Measurements from ENCODE around the gene ST3GAL6. TPM values are rescaled to one million over a fixed set of nuclear protein-coding genes. Genes with fewer than 3 reads are reported as not detected.

ST3GAL6 gene
- total and polyA plus RNA-seq, 2 of the 4 experiments (the other 2 are of a cell fraction) = 0.36 to 0.99 TPM

- Histone ChIP-seq H4K8ac (ENCODE audit: low read depth in 2 of 2, low read length in 2 of 2) (no peak overlapping the region), H3K4me2 (ENCODE audit: low read depth, low read length) (no peak overlapping the region), H3K4me3 (ENCODE audit: insufficient read depth, low read depth, low read length) (no peak overlapping the region), H4K91ac (ENCODE audit: insufficient read depth, low read depth, low read length) (no peak overlapping the region), H3K36me3 (ENCODE audit: control insufficient read depth, insufficient read depth, low read length) (no peaks in the 10 kb centered on the region), H2AK5ac (ENCODE audit: low read depth, low read length) (no peak overlapping the region), H3K4me1 (ENCODE audit: control insufficient read depth, insufficient read depth, low read length) (peaks cover 10% of the 10 kb centered on the region), H2BK5ac (ENCODE audit: low read depth, low read length, poor library complexity, severe bottlenecking) (no peak overlapping the region), H3K14ac (replicated peaks; ENCODE audit: low read depth, low read length) (no peak overlapping the region), H3K27ac (ENCODE audit: insufficient read depth, low read length) (no peak overlapping the region), H2BK20ac (ENCODE audit: low read depth, low read length) (no peak overlapping the region), H2BK120ac (ENCODE audit: low read depth, low read length) (no peak overlapping the region), H3K9me1 (ENCODE audit: insufficient read depth, low read length) (peaks cover 12% of the 10 kb centered on the region; the same call in 1 of the 2 replicates), H3K9ac (ENCODE audit: low read depth, low read length) (no peak overlapping the region), H2AFZ (replicated peaks; ENCODE audit: low read length, poor library complexity) (no peak overlapping the region), H3K18ac (ENCODE audit: low read depth, low read length) (no peak overlapping the region), H3K4ac (ENCODE audit: low read depth, low read length) (no peak overlapping the region), H4K5ac (ENCODE audit: low read depth, low read length) (no peak overlapping the region), H3K9me3 (ENCODE audit: control insufficient read depth, insufficient read depth, low read length) (no peaks in the 10 kb centered on the region), H3K23ac (ENCODE audit: low read depth, low read length) (no peak overlapping the region), H3K79me1 (ENCODE audit: low read depth in 1 of 2, low read length in 2 of 2) (0 out of 4 replicates have a peak, but pooled peaks cover 0 to 4% of the 10 kb centered on the region in 2 experiments), H3K56ac (ENCODE audit: extremely low read depth, insufficient read depth, low read length) (no peak overlapping the region), H3K27me3 (ENCODE audit: control insufficient read depth, insufficient read depth, low read length) (no peaks in the 10 kb centered on the region), H2BK15ac (ENCODE audit: low read depth, low read length) (no peak overlapping the region), H4K20me1 (ENCODE audit: insufficient read depth, low read length) (no peaks in the 10 kb centered on the region), H2AK9ac (replicated peaks; ENCODE audit: low read depth, low read length, poor library complexity) (no peak overlapping the region)
- dilution Hi-C loops (cut with HindIII; ENCODE audit: low sequenced_read_pairs, unreplicated experiment) = no loop called here
- BruUV-seq (replicated peaks) = no TSS peak
- DNase-seq (no peak), ATAC-seq (ENCODE audit: low read depth) (no peak)
- WGBS, 2 experiments (ENCODE audit: extremely low coverage in 2 of 2, insufficient read length in 1 of 2) = no CpG with 5 or more reads among the region's 2 CpGs
- POLR2A ChIA-PET (ENCODE audit: unreplicated experiment) = no interaction called here
- TF ChIP-seq RAD21 (IDR thresholded peaks at IDR 0.05; ENCODE audit: low read length) (no peak), ELK1 (IDR thresholded peaks at IDR 0.05; ENCODE audit: borderline replicate concordance, low read depth, low read length) (no peak), FOS (IDR thresholded peaks at IDR 0.05; ENCODE audit: low read depth, low read length) (no peak), CEBPB (IDR thresholded peaks at IDR 0.05; ENCODE audit: low read depth, low read length) (no peak), NFE2L2 (IDR thresholded peaks at IDR 0.05; ENCODE audit: low read depth, low read length) (no peak), BHLHE40 (IDR thresholded peaks at IDR 0.05; ENCODE audit: low read depth, low read length) (no peak), CTCF (conservative IDR thresholded peaks at IDR 0.05; ENCODE audit: low read depth, low read length) (no peak), CHD1 (IDR thresholded peaks at IDR 0.05; ENCODE audit: low read depth, low read length) (no peak), MAFK (IDR thresholded peaks at IDR 0.05; ENCODE audit: low read depth, low read length) (no peak), MXI1 (IDR thresholded peaks at IDR 0.05; ENCODE audit: borderline replicate concordance, low read depth, low read length) (no peak), POLR2A (IDR thresholded peaks at IDR 0.05; ENCODE audit: low read depth, low read length) (no peak), RFX5 (IDR thresholded peaks at IDR 0.05; ENCODE audit: low read depth, low read length) (no peak), RCOR1 (IDR thresholded peaks at IDR 0.05; ENCODE audit: insufficient replicate concordance, low read length) (no peak), SMC3 (IDR thresholded peaks at IDR 0.05; ENCODE audit: low read depth, low read length) (no peak)
- TF ChIP-seq, protein P1, sequence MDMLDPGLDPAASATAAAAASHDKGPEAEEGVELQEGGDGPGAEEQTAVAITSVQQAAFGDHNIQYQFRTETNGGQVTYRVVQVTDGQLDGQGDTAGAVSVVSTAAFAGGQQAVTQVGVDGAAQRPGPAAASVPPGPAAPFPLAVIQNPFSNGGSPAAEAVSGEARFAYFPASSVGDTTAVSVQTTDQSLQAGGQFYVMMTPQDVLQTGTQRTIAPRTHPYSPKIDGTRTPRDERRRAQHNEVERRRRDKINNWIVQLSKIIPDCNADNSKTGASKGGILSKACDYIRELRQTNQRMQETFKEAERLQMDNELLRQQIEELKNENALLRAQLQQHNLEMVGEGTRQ (IDR thresholded peaks at IDR 0.05; ENCODE audit: low read depth, low read length) = no peak
- in situ Hi-C loops (cut with MboI; ENCODE audit: low sequenced_read_pairs) = loop anchor here (10.0 kb wide), 1 partner anchor 184 kb away; no protein-coding TSS in a partner anchor
- CTCF ChIA-PET = no interaction called here
- intact Hi-C loops (cut with micrococcal nuclease) = no loop called here
Observed at GRCh38 chr3:98788651-98789050, 25.5 kb downstream of the ST3GAL6 start.

All from IMR-90 (cell line).